ENCODE results near the gene SRSF3.

SRSF3 gene

GRCh38 chr6:36627141-36627540 lies 33.0 kb downstream of the SRSF3 start:
- no peak overlapping the region for H3K9ac ChIP-seq (ENCODE audit: low read length)
- no peaks in the 10 kb centered on the region for H3K9me2 ChIP-seq (ENCODE audit: low read depth, low read length)
- no peaks in the 10 kb centered on the region for H3K9me3 ChIP-seq (ENCODE audit: low read length)
- H3K27me3 ChIP-seq (ENCODE audit: insufficient read depth, low read length), result no peaks in the 10 kb centered on the region; the same call in 1 of the 2 replicates
- no peaks in the 10 kb centered on the region for H3K79me2 ChIP-seq (ENCODE audit: insufficient read depth, low read length)
- H3K4me3 ChIP-seq (ENCODE audit: low read depth, low read length, poor library complexity, severe bottlenecking), result no peak overlapping the region
- H3K4me1 ChIP-seq (ENCODE audit: insufficient read depth, low read length, severe bottlenecking), result peaks cover 10% of the 10 kb centered on the region
- no peaks in the 10 kb centered on the region for H3F3A ChIP-seq (ENCODE audit: insufficient read depth, low read length)
- no peak overlapping the region for H3K4me2 ChIP-seq (ENCODE audit: low read length)
- no peak for TF ChIP-seq CTCF (IDR thresholded peaks at IDR 0.05; ENCODE audit: low read length)
- no peak for TF ChIP-seq EZH2 (IDR thresholded peaks at IDR 0.05; ENCODE audit: borderline replicate concordance, low read length)
- H2AFZ ChIP-seq (ENCODE audit: low read length), result no peak overlapping the region
- no peaks in the 10 kb centered on the region for H4K20me1 ChIP-seq (ENCODE audit: insufficient read depth, low read length)
- H3K27ac ChIP-seq (ENCODE audit: low read depth, low read length, poor library complexity, severe bottlenecking), result no peak overlapping the region
- no peaks in the 10 kb centered on the region for H3K36me3 ChIP-seq (ENCODE audit: insufficient read depth, low read length)

- Histone ChIP-seq H4K20me1 (ENCODE audit: insufficient read depth, low read length) (no peaks in the 10 kb centered on the region), H3K27ac (ENCODE audit: low read depth, low read length, poor library complexity, severe bottlenecking) (no peak overlapping the region), H3K4me1 (ENCODE audit: insufficient read depth, low read length, severe bottlenecking) (peaks cover 10% of the 10 kb centered on the region), H3K4me3 (ENCODE audit: low read depth, low read length, poor library complexity, severe bottlenecking) (no peak overlapping the region), H3K9me3 (ENCODE audit: low read length) (no peaks in the 10 kb centered on the region), H3K36me3 (ENCODE audit: insufficient read depth, low read length) (no peaks in the 10 kb centered on the region), H3K4me2 (ENCODE audit: low read length) (no peak overlapping the region), H3K79me2 (ENCODE audit: insufficient read depth, low read length) (no peaks in the 10 kb centered on the region), H2AFZ (ENCODE audit: low read length) (no peak overlapping the region), H3K9ac (ENCODE audit: low read length) (no peak overlapping the region), H3F3A (ENCODE audit: insufficient read depth, low read length) (no peaks in the 10 kb centered on the region), H3K9me2 (ENCODE audit: low read depth, low read length) (no peaks in the 10 kb centered on the region), H3K27me3 (ENCODE audit: insufficient read depth, low read length) (peaks cover 4% of the 10 kb centered on the region; the same call in 1 of the 2 replicates)
- no peak for TF ChIP-seq EZH2 (IDR thresholded peaks at IDR 0.05; ENCODE audit: borderline replicate concordance, low read length)
- TF ChIP-seq CTCF (IDR thresholded peaks at IDR 0.05; ENCODE audit: low read length), result no peak
Observed at GRCh38 chr6:36627801-36628246, 33.7 kb downstream of the SRSF3 start.

- Histone ChIP-seq H3K4me3 (ENCODE audit: low read depth, low read length, poor library complexity, severe bottlenecking) (no peak overlapping the region), H3K9me2 (ENCODE audit: low read depth, low read length) (no peaks in the 10 kb centered on the region), H3K4me1 (ENCODE audit: insufficient read depth, low read length, severe bottlenecking) (no peaks in the 10 kb centered on the region), H3K9me3 (ENCODE audit: low read length) (no peaks in the 10 kb centered on the region), H3K36me3 (ENCODE audit: insufficient read depth, low read length) (no peaks in the 10 kb centered on the region), H3K4me2 (ENCODE audit: low read length) (no peak overlapping the region), H2AFZ (ENCODE audit: low read length) (no peak overlapping the region), H3K27ac (ENCODE audit: low read depth, low read length, poor library complexity, severe bottlenecking) (no peak overlapping the region), H3F3A (ENCODE audit: insufficient read depth, low read length) (no peaks in the 10 kb centered on the region), H3K79me2 (ENCODE audit: insufficient read depth, low read length) (no peaks in the 10 kb centered on the region), H3K9ac (ENCODE audit: low read length) (no peak overlapping the region), H4K20me1 (ENCODE audit: insufficient read depth, low read length) (no peaks in the 10 kb centered on the region), H3K27me3 (ENCODE audit: insufficient read depth, low read length) (peaks cover 4% of the 10 kb centered on the region; the same call in 1 of the 2 replicates)
- TF ChIP-seq EZH2 (IDR thresholded peaks at IDR 0.05; ENCODE audit: borderline replicate concordance, low read length), result no peak
- TF ChIP-seq CTCF (IDR thresholded peaks at IDR 0.05; ENCODE audit: low read length), result no peak
Observed at GRCh38 chr6:36629784-36630183, 35.6 kb downstream of the SRSF3 start.
